Right ventricle myocardium superior (tissue), 1 donor: ENCODE data around the gene KRTAP5-7. TPM values are rescaled to one million over a fixed set of nuclear protein-coding genes. Genes with fewer than 3 reads are reported as not detected.
"Not testable (repeated sequence)": the region's sequence is repeated elsewhere in the genome, so short reads cannot be mapped to it uniquely, and the experiment has no call there.

ENCODE experiments used
- ATAC-seq: fragments of 200-7000 bp; cut with Tn5 transposase; one replicate; pipeline ENCODE4 v1.9.1; 2020; ENCODE audit warnings: mild to moderate bottlenecking; ENCODE audit not compliant: poor library complexity
- DNase-seq: peaks from one replicate; pipeline ENCODE4 v3.0.0-alpha.2; 2020
- intact Hi-C: fragments of 100-400 bp; cut with DNase I; formaldehyde crosslinking; loops from one replicate; pipeline ENCODE4 v1.11.2; 2022
- total RNA-seq: library from RNA; stranded (reverse); fragmentation: NEBNext Ultra II Directional; extraction: Animal tissue kit (Norgen Biotek cat#: 25700); gene quantifications from one replicate; pipeline ENCODE4 v1.2.1, GENCODE V29; 2021
- donor health status: DM: no; HTN: yes; CAD: no; lungs with severe emphysema.

KRTAP5-7 gene
- total RNA-seq, 1 donor from 2014 or later: not detected

- intact Hi-C loops: no loop called here
- DNase-seq (no peak), ATAC-seq (no peak)
Measured at GRCh38 chr11:71572811-71573210, 45.7 kb downstream of the KRTAP5-7 start.

DNA sequence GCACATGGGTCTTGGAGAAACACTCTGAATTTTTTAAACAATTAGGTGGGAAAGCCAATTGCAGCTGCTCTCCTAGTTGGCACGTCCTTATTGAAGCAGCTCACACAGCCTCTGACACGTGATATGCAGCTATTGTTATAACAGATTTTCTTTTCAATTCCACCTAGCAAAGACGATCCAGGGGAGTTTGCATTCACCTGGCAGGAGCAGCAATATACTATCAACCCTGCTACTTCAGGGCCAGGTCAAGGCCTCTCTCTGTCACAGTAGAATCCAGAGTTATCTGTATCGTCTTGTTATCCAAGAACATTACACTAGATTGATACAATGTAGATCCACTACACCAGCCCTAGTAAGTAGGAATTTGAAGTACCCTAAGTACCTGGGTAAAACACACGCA, 47.4 kb downstream of the KRTAP5-7 start:
- DNase-seq: no peak
- no peak for ATAC-seq
- intact Hi-C loops: no loop called here

GRCh38 chr11:71575723-71576424, 48.8 kb downstream of the KRTAP5-7 start:
- no peak for ATAC-seq
- intact Hi-C loops: no loop called here
- no peak for DNase-seq

- intact Hi-C loops, DNase-seq, ATAC-seq: not testable (repeated sequence)
Measured at GRCh38 chr11:71576688-71577465, 49.8 kb downstream of the KRTAP5-7 start.

DNA sequence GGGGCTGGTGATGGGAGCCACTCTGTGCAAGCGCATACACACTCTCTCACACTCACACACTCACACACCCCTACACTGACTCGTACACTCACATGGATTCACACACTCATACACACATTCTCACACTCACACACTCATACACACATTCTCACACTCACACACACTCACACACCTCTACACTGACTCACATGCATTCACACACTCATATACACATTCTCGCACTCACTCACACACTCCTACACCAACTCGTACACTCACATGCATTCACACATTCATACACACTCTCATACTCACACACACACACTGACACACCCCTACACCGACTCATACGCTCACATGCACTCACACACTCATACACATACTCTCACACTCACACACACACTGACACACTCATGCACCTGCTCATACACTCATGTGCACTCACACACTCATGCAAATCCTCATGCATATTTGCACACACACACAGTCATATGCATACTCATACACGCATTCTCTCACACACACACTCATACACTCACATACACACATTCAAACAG, 50.5 kb downstream of the KRTAP5-7 start:
- intact Hi-C loops: no loop called here
- ATAC-seq (no peak), DNase-seq (no peak)

Other genes with a start within 250 kb of the KRTAP5-7 start
- gene DHCR7, start 78.9 kb upstream of the KRTAP5-7 start, total RNA-seq: 48.5 TPM
- 18.5 TPM for gene NADSYN1, start 74.1 kb upstream of the KRTAP5-7 start, total RNA-seq
- gene KRTAP5-8, start 10.8 kb downstream of the KRTAP5-7 start, total RNA-seq: not detected
- not detected for gene KRTAP5-9, start 21.2 kb downstream of the KRTAP5-7 start, total RNA-seq
- gene KRTAP5-10, start 38.3 kb downstream of the KRTAP5-7 start, total RNA-seq: not detected
- gene KRTAP5-11, start 55.6 kb downstream of the KRTAP5-7 start, total RNA-seq: not detected